ENCODE results near the gene CAMK2G. TPM values are rescaled to one million over a fixed set of nuclear protein-coding genes. Genes with fewer than 3 reads are reported as not detected.

The CAMK2G gene
- total and polyA plus RNA-seq, 9 donors, result 9.8 to 42.9 (median 16.7) TPM

GRCh38 chr10:73878365-73878764, 4.0 kb upstream of the CAMK2G start:
- no peak overlapping the region for H3K27ac ChIP-seq
- no peak overlapping the region for H3K4me3 ChIP-seq
- peaks cover 3% of the 10 kb centered on the region for H3K4me1 ChIP-seq (ENCODE audit: insufficient read depth)
- intact Hi-C loops (cut with DNase I), result loop anchor here in 1 of 4 donors (2.0 kb wide), 1 partner anchor 30 kb away; no protein-coding TSS in a partner anchor
- H3K27me3 ChIP-seq, result no peaks in the 10 kb centered on the region
- H3K9me3 ChIP-seq, result no peaks in the 10 kb centered on the region
- TF ChIP-seq POLR2A (IDR thresholded peaks at IDR 0.05), result no peak
- no peak for TF ChIP-seq EP300 (IDR thresholded peaks at IDR 0.05)
- TF ChIP-seq, protein P1, sequence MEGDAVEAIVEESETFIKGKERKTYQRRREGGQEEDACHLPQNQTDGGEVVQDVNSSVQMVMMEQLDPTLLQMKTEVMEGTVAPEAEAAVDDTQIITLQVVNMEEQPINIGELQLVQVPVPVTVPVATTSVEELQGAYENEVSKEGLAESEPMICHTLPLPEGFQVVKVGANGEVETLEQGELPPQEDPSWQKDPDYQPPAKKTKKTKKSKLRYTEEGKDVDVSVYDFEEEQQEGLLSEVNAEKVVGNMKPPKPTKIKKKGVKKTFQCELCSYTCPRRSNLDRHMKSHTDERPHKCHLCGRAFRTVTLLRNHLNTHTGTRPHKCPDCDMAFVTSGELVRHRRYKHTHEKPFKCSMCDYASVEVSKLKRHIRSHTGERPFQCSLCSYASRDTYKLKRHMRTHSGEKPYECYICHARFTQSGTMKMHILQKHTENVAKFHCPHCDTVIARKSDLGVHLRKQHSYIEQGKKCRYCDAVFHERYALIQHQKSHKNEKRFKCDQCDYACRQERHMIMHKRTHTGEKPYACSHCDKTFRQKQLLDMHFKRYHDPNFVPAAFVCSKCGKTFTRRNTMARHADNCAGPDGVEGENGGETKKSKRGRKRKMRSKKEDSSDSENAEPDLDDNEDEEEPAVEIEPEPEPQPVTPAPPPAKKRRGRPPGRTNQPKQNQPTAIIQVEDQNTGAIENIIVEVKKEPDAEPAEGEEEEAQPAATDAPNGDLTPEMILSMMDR (IDR thresholded peaks at IDR 0.05), result no peak
- no peak for DNase-seq
- 87 to 93% (median 88%) methylated on average over 1 of the region's 1 CpG for WGBS, 3 donors
- no peaks in the 10 kb centered on the region for H3K36me3 ChIP-seq

GRCh38 chr10:73877533-73878160, 3.3 kb upstream of the CAMK2G start:
- peaks cover 3% of the 10 kb centered on the region for H3K4me1 ChIP-seq (ENCODE audit: insufficient read depth)
- no peaks in the 10 kb centered on the region for H3K36me3 ChIP-seq
- H3K9me3 ChIP-seq, result no peaks in the 10 kb centered on the region
- no peak overlapping the region for H3K4me3 ChIP-seq
- DNase-seq, result no peak
- no peaks in the 10 kb centered on the region for H3K27me3 ChIP-seq
- WGBS, 3 donors, result 91 to 96% (median 93%) methylated on average over 9 of the region's 9 CpGs
- TF ChIP-seq EP300 (IDR thresholded peaks at IDR 0.05), result no peak
- intact Hi-C loops (cut with DNase I), result loop anchor here in 1 of 4 donors (2.0 kb wide), 1 partner anchor 29 kb away; no protein-coding TSS in a partner anchor
- H3K27ac ChIP-seq, result no peak overlapping the region

DNA sequence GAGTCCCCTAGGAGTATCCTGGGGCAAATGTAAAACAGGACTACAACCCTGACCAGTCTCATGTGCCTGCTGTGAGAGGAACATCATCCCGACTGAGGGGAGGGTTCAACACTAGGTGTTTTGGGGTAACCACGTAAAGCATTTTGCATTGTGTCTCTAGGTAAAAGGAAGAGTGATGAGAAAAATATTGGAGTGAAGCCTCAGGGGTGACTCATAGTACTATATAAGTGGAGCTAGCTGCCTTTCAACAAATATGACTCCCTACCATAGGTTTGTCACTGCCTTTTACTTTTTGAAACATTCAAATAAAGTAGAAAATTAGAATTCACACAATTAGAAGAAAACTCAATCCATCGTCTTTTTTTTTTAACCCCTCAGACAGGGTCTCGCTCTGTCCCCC, 2.6 kb upstream of the CAMK2G start:
- 81 to 88% (median 85%) methylated on average over 4 of the region's 4 CpGs for WGBS, 3 donors
- H3K27ac ChIP-seq, result no peak overlapping the region
- no peak for TF ChIP-seq POLR2A (IDR thresholded peaks at IDR 0.05)
- TF ChIP-seq, protein P1 (IDR thresholded peaks at IDR 0.05), result no peak
- no peak for TF ChIP-seq EP300 (IDR thresholded peaks at IDR 0.05)
- H3K9me3 ChIP-seq, result no peaks in the 10 kb centered on the region
- H3K4me3 ChIP-seq, result no peak overlapping the region
- H3K36me3 ChIP-seq, result no peaks in the 10 kb centered on the region
- intact Hi-C loops (cut with DNase I), result no loop called here
- DNase-seq, result no peak
- H3K27me3 ChIP-seq, result no peaks in the 10 kb centered on the region
- H3K4me1 ChIP-seq (ENCODE audit: insufficient read depth), result peaks cover 3% of the 10 kb centered on the region

GRCh38 chr10:73876566-73876965, 2.2 kb upstream of the CAMK2G start:
- Histone ChIP-seq H3K4me3 (no peak overlapping the region), H3K27me3 (no peaks in the 10 kb centered on the region), H3K4me1 (ENCODE audit: insufficient read depth) (peaks cover 3% of the 10 kb centered on the region), H3K36me3 (no peaks in the 10 kb centered on the region), H3K27ac (no peak overlapping the region), H3K9me3 (no peaks in the 10 kb centered on the region)
- DNase-seq, result no peak
- TF ChIP-seq, protein P1 (IDR thresholded peaks at IDR 0.05), result no peak
- TF ChIP-seq EP300 (IDR thresholded peaks at IDR 0.05) (no peak), POLR2A (IDR thresholded peaks at IDR 0.05) (no peak)
- intact Hi-C loops (cut with DNase I), result no loop called here

DNA sequence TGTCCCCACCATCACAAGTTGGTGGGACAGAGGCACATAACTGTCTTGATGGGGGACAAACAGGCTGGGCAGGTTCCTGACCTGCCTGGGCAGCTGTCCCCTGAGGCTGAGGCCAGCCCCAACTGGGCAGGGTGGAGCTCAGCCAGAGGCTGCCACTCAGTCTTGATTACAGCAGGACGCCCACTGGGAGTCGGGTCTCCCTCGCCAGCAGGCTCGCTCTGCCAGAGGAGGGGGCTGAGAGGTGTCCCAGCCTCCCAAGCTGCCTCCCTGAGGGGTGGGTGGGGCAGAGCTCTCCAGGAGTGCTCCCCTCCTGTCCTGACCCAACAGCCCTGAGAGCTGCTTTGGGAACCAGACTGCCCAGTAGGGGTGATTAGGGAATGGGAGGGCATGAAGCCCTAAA, 1.8 kb upstream of the CAMK2G start:
- peaks cover 3% of the 10 kb centered on the region for H3K4me1 ChIP-seq (ENCODE audit: insufficient read depth)
- TF ChIP-seq EP300 (IDR thresholded peaks at IDR 0.05), result no peak
- TF ChIP-seq POLR2A (IDR thresholded peaks at IDR 0.05), result no peak
- TF ChIP-seq, protein P1 (IDR thresholded peaks at IDR 0.05), result no peak

More for the DNA sequence above, 1.8 kb upstream of the CAMK2G start:
- intact Hi-C loops (cut with DNase I), result no loop called here
- Histone ChIP-seq H3K36me3 (no peaks in the 10 kb centered on the region), H3K27me3 (no peaks in the 10 kb centered on the region), H3K27ac (no peak overlapping the region), H3K4me3 (no peak overlapping the region), H3K9me3 (no peaks in the 10 kb centered on the region)
- 72 to 95% (median 80%) methylated on average over 4 of the region's 4 CpGs for WGBS, 3 donors
- DNase-seq, result no peak

Data from ovary (tissue), 9 donors.